ENCODE results near the gene BRSK2. TPM values are rescaled to one million over a fixed set of nuclear protein-coding genes. Genes with fewer than 3 reads are reported as not detected.
"Not testable (repeated sequence)": the region's sequence is repeated elsewhere in the genome, so short reads cannot be mapped to it uniquely, and the experiment has no call there.

BRSK2 gene
- total RNA-seq, 4 donors from 2014 or later = 1.4 to 8.6 (median 2.0) TPM

DNA sequence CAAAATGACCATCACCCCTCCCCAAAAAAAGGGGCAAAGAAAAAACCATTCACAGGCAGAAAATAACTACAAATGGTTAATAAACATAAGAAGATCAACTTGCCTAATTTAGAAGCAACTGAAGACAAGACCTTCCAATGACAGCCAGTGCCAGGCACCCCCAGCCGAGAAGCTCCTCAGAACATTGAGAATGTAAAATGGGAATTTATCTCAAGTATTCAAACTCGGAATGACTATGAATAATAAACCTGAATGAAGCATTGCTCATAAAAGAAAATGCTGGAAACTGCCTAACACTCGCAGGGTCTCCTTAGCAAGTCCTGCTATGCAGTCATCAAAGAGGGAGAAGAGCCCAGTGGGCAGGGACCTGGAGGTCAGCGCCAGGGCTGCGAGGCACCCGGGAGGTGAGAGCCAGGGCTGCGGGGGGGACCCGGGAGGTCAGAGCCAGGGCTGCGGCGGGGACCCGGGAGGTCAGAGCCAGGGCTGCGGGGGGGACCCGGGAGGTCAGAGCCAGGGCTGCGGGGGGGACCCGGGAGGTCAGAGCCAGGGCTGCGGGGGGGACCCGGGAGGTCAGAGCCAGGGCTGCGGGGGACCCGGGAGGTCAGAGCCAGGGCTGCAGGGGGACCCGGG is 120.0 kb downstream of the BRSK2 start:
- Histone ChIP-seq H3K27ac (no peak overlapping the region), H3K36me3 (no peaks in the 10 kb centered on the region), H3K27me3 (no peaks in the 10 kb centered on the region), H3K4me1 (peaks cover 0 to 90% (median 53%) of the 10 kb centered on the region in 3 donors), H3K9me3 (no peaks in the 10 kb centered on the region), H3K4me3 (no peak overlapping the region)
- TF ChIP-seq POLR2AphosphoS5 (IDR thresholded peaks at IDR 0.05) (no peak), EP300 (IDR thresholded peaks at IDR 0.05) (no peak), POLR2A (IDR thresholded peaks at IDR 0.05) (no peak)
- TF ChIP-seq, protein P1, sequence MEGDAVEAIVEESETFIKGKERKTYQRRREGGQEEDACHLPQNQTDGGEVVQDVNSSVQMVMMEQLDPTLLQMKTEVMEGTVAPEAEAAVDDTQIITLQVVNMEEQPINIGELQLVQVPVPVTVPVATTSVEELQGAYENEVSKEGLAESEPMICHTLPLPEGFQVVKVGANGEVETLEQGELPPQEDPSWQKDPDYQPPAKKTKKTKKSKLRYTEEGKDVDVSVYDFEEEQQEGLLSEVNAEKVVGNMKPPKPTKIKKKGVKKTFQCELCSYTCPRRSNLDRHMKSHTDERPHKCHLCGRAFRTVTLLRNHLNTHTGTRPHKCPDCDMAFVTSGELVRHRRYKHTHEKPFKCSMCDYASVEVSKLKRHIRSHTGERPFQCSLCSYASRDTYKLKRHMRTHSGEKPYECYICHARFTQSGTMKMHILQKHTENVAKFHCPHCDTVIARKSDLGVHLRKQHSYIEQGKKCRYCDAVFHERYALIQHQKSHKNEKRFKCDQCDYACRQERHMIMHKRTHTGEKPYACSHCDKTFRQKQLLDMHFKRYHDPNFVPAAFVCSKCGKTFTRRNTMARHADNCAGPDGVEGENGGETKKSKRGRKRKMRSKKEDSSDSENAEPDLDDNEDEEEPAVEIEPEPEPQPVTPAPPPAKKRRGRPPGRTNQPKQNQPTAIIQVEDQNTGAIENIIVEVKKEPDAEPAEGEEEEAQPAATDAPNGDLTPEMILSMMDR (IDR thresholded peaks at IDR 0.05) = no peak
- no peak for ATAC-seq
- WGBS, 2 donors (ENCODE audit: low coverage in 1 of 2) = 47 to 73% methylated on average over 3 to 8 of the region's 20 CpGs

DNA sequence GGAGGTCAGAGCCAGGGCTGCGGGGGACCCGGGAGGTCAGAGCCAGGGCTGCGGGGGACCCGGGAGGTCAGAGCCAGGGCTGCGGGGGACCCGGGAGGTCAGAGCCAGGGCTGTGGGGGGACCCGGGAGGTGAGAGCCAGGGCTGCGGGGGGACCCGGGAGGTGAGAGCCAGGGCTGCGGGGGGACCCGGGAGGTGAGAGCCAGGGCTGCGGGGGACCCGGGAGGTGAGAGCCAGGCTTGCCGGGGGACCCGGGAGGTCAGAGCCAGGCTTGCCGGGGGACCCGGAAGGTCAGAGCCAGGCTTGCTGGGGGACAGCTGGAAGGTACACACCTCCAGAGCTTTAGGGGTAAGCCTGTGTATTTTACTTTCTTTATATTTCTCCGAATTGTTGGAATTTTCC is 120.6 kb downstream of the BRSK2 start:
- H3K27me3 ChIP-seq, H3K9me3 ChIP-seq, ATAC-seq, H3K27ac ChIP-seq, H3K4me3 ChIP-seq, H3K36me3 ChIP-seq: not testable (repeated sequence)
- peaks cover 0 to 90% (median 59%) of the 10 kb centered on the region in 3 donors for H3K4me1 ChIP-seq
- WGBS, 2 donors (ENCODE audit: low coverage in 1 of 2) = 83 to 85% methylated on average over 2 to 4 of the region's 18 CpGs

DNA sequence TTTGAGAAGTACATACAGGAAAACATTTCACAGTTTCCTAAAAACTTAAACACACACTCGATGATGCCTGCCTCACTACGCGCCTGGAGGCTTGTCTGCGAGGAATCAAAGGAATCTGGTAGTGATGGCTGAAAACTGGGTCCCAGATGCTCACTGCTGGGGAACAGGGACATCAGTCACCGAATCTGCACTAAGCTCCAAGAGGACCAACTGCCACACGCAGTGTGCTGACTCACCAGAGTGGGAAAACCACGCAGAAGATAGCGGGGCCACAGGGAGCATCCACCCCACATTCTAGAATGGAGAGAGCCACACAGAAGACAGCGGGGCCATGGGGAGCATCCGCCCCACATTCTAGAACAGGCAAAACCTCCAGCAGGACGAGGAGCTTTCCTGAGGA is 121.2 kb downstream of the BRSK2 start:
- Histone ChIP-seq H3K27me3 (no peaks in the 10 kb centered on the region), H3K36me3 (no peaks in the 10 kb centered on the region), H3K9me3 (no peaks in the 10 kb centered on the region), H3K4me1 (peaks cover 0 to 90% (median 63%) of the 10 kb centered on the region in 3 donors), H3K4me3 (no peak overlapping the region), H3K27ac (no peak overlapping the region)
- ATAC-seq = no peak
- 77 to 79% methylated on average over 5 to 9 of the region's 11 CpGs for WGBS, 2 donors (ENCODE audit: low coverage in 1 of 2)
- TF ChIP-seq, protein P1 (IDR thresholded peaks at IDR 0.05) = no peak
- TF ChIP-seq POLR2A (IDR thresholded peaks at IDR 0.05) (no peak), POLR2AphosphoS5 (IDR thresholded peaks at IDR 0.05) (no peak), EP300 (IDR thresholded peaks at IDR 0.05) (no peak)

DNA sequence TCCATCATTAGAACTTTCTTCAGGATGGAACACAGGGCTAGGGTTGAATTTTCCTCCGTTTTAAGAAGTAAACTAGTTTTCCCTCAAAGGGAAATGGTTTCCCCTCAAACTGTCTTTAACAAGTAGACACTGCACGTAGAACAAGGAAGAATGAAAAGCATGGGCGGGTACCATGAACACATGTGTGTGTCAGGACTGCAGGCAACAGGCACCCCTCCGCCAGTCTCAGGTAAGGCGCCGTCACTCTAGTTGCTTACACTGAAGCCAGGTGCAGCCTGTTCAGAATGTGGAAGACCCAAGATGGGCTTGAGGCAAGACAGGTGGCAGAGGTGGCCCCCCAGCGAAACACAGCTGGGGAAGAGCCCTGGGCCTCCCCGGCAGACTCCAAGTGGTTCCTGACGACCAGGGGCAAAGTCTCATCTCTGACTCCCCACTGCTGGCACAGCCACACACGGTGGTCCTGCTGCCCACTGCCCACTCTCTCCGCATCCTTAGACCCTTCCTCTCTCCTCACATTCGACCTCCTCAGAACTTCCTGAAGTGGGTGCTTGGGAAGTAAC is 122.3 kb downstream of the BRSK2 start:
- no peaks in the 10 kb centered on the region for H3K27me3 ChIP-seq
- H3K36me3 ChIP-seq = no peaks in the 10 kb centered on the region
- TF ChIP-seq POLR2AphosphoS5 (IDR thresholded peaks at IDR 0.05) (no peak), POLR2A (IDR thresholded peaks at IDR 0.05) (no peak), EP300 (IDR thresholded peaks at IDR 0.05) (no peak)
- TF ChIP-seq, protein P1 (IDR thresholded peaks at IDR 0.05) = no peak
- H3K4me1 ChIP-seq = peaks cover 0 to 90% (median 61%) of the 10 kb centered on the region in 3 donors
- ATAC-seq = no peak
- no peak overlapping the region for H3K27ac ChIP-seq
- WGBS, 2 donors (ENCODE audit: low coverage in 1 of 2) = 75 to 84% methylated on average over 8 to 9 of the region's 12 CpGs
- H3K4me3 ChIP-seq = no peak overlapping the region
- H3K9me3 ChIP-seq = no peaks in the 10 kb centered on the region

Other genes with a start within 250 kb of the BRSK2 start
- gene MUC5AC, start 232.0 kb upstream of the BRSK2 start, total RNA-seq = under 1 TPM in 2 of 4 donors, not detected in 2; 0.02 to 0.31 TPM
- gene MUC5B, start 166.9 kb upstream of the BRSK2 start, total RNA-seq = 100 to 1,000 TPM in 1 of 4 donors, 1 to 10 TPM in 1, under 1 TPM in 2; 0.13 to 199 (median 0.60) TPM
- gene TOLLIP, start 80.3 kb upstream of the BRSK2 start, total RNA-seq = 10 to 100 TPM; 42.3 to 70.6 (median 49.1) TPM
- gene MOB2, start 96.8 kb downstream of the BRSK2 start, total RNA-seq = 100 to 1,000 TPM in 2 of 4 donors, 10 to 100 TPM in 2; 59.6 to 103 (median 87.8) TPM
- gene DUSP8, start 182.3 kb downstream of the BRSK2 start, total RNA-seq = 1 to 10 TPM; 3.3 to 7.8 (median 4.9) TPM
- gene KRTAP5-1, start 195.3 kb downstream of the BRSK2 start, total RNA-seq = not detected
- gene KRTAP5-2, start 208.4 kb downstream of the BRSK2 start, total RNA-seq = not detected
- not detected for gene KRTAP5-3, start 218.5 kb downstream of the BRSK2 start, total RNA-seq
- gene KRTAP5-4, start 232.2 kb downstream of the BRSK2 start, total RNA-seq = not detected
- gene KRTAP5-5, start 239.8 kb downstream of the BRSK2 start, total RNA-seq = not detected

Measured in gastroesophageal sphincter (tissue), 4 donors.